ENCODE data around the gene CPA4. TPM values are rescaled to one million over a fixed set of nuclear protein-coding genes. Genes with fewer than 3 reads are reported as not detected.

The CPA4 gene
- total RNA-seq, 2 donors from 2014 or later: 0.23 TPM; not detected in 1

- Histone ChIP-seq H3K4me1 (replicated peaks) (no peaks in the 10 kb centered on the region), H3K36me3 (no peaks in the 10 kb centered on the region), H3K27me3 (replicated peaks; ENCODE audit: insufficient read depth) (no peaks in the 10 kb centered on the region), H3K27ac (no peak overlapping the region), H3K4me3 (no peak overlapping the region), H3K9me3 (no peaks in the 10 kb centered on the region)
- 85% methylated on average over 8 of the region's 8 CpGs for WGBS
- DNase-seq (ENCODE audit: low spot score): no peak
- TF ChIP-seq POLR2AphosphoS5 (IDR thresholded peaks at IDR 0.05) (no peak), CTCF (IDR thresholded peaks at IDR 0.05) (no peak), POLR2A (IDR thresholded peaks at IDR 0.05) (no peak)
- intact Hi-C loops (cut with DNase I): no loop called here
These were observed 8.6 kb downstream of the CPA4 start for GRCh38 chr7:130301501-130302020.

GRCh38 chr7:130302649-130303048 lies 9.7 kb downstream of the CPA4 start:
- no peaks in the 10 kb centered on the region for H3K9me3 ChIP-seq
- H3K27ac ChIP-seq: no peak overlapping the region
- no peak for DNase-seq (ENCODE audit: low spot score)
- intact Hi-C loops (cut with DNase I): no loop called here
- TF ChIP-seq POLR2AphosphoS5 (IDR thresholded peaks at IDR 0.05): no peak
- H3K27me3 ChIP-seq (replicated peaks; ENCODE audit: insufficient read depth): no peaks in the 10 kb centered on the region
- H3K4me3 ChIP-seq: no peak overlapping the region
- H3K4me1 ChIP-seq (replicated peaks): no peaks in the 10 kb centered on the region
- no peaks in the 10 kb centered on the region for H3K36me3 ChIP-seq

- Histone ChIP-seq H3K27ac (no peak overlapping the region), H3K4me3 (no peak overlapping the region), H3K36me3 (no peaks in the 10 kb centered on the region), H3K9me3 (no peaks in the 10 kb centered on the region), H3K27me3 (replicated peaks; ENCODE audit: insufficient read depth) (no peaks in the 10 kb centered on the region), H3K4me1 (replicated peaks) (no peaks in the 10 kb centered on the region)
- intact Hi-C loops (cut with DNase I): no loop called here
- TF ChIP-seq CTCF (IDR thresholded peaks at IDR 0.05) (no peak), POLR2AphosphoS5 (IDR thresholded peaks at IDR 0.05) (no peak), POLR2A (IDR thresholded peaks at IDR 0.05) (no peak)
- DNase-seq (ENCODE audit: low spot score): no peak
- 32% methylated on average over 2 of the region's 2 CpGs for WGBS
These were observed 10.2 kb downstream of the CPA4 start for GRCh38 chr7:130303127-130303526.

GRCh38 chr7:130303551-130303950 lies 10.6 kb downstream of the CPA4 start:
- WGBS: 83% methylated on average over 5 of the region's 5 CpGs
- intact Hi-C loops (cut with DNase I): no loop called here
- H3K4me3 ChIP-seq: no peak overlapping the region
- H3K4me1 ChIP-seq (replicated peaks): no peaks in the 10 kb centered on the region
- TF ChIP-seq CTCF (IDR thresholded peaks at IDR 0.05) (no peak), POLR2A (IDR thresholded peaks at IDR 0.05) (no peak), POLR2AphosphoS5 (IDR thresholded peaks at IDR 0.05) (no peak)
- no peaks in the 10 kb centered on the region for H3K36me3 ChIP-seq
- H3K9me3 ChIP-seq: no peaks in the 10 kb centered on the region
- H3K27me3 ChIP-seq (replicated peaks; ENCODE audit: insufficient read depth): no peaks in the 10 kb centered on the region
- H3K27ac ChIP-seq: no peak overlapping the region
- DNase-seq (ENCODE audit: low spot score): no peak

- TF ChIP-seq CTCF (IDR thresholded peaks at IDR 0.05): no peak
- TF ChIP-seq POLR2A (IDR thresholded peaks at IDR 0.05): no peak
- TF ChIP-seq POLR2AphosphoS5 (IDR thresholded peaks at IDR 0.05): no peak
- no peak for DNase-seq (ENCODE audit: low spot score)
- no peak overlapping the region for H3K4me3 ChIP-seq
- intact Hi-C loops (cut with DNase I): no loop called here
- H3K36me3 ChIP-seq: no peaks in the 10 kb centered on the region
- H3K27ac ChIP-seq: no peak overlapping the region
- H3K4me1 ChIP-seq (replicated peaks): no peaks in the 10 kb centered on the region
- no peaks in the 10 kb centered on the region for H3K9me3 ChIP-seq
- H3K27me3 ChIP-seq (replicated peaks; ENCODE audit: insufficient read depth): no peaks in the 10 kb centered on the region
- 98% methylated on average over 5 of the region's 5 CpGs for WGBS
These were observed 11.0 kb downstream of the CPA4 start for GRCh38 chr7:130303982-130304381.
